ENCODE measurements around the gene TCL1B.

TCL1B gene

DNA sequence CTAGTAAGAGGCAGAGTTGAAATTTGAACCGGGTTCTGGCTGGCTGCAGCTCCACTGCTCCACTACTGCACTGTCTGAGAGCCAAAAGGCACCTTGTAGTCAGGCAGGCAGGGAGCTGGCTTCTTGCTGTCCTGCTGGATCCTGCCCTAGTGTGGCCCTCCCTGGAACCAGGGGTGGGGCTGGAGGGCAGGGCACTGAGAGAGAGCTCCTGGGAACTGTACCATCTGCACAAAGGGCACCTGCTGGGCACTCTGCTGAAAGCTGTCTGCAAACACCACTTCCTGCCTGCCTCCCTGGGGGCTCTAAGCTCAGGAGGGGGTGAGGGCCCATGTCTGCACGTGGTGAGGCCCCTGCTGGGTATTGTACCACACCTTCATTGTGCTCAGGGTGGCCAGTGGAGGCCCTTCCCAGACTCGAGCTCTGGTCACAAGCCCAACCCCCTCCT lies 19.0 kb upstream of the TCL1B start:
- DNase-seq (ENCODE audit: low read depth in 2 of 2) = no peak

- no peak for DNase-seq (ENCODE audit: low read depth in 2 of 2)
These were observed 17.9 kb upstream of the TCL1B start for GRCh38 chr14:95668235-95668772.

GRCh38 chr14:95674613-95675012 lies 11.6 kb upstream of the TCL1B start:
- DNase-seq (ENCODE audit: low read depth in 2 of 2) = no peak

GRCh38 chr14:95675486-95675885 lies 10.7 kb upstream of the TCL1B start:
- DNase-seq (ENCODE audit: low read depth in 2 of 2) = no peak

DNA sequence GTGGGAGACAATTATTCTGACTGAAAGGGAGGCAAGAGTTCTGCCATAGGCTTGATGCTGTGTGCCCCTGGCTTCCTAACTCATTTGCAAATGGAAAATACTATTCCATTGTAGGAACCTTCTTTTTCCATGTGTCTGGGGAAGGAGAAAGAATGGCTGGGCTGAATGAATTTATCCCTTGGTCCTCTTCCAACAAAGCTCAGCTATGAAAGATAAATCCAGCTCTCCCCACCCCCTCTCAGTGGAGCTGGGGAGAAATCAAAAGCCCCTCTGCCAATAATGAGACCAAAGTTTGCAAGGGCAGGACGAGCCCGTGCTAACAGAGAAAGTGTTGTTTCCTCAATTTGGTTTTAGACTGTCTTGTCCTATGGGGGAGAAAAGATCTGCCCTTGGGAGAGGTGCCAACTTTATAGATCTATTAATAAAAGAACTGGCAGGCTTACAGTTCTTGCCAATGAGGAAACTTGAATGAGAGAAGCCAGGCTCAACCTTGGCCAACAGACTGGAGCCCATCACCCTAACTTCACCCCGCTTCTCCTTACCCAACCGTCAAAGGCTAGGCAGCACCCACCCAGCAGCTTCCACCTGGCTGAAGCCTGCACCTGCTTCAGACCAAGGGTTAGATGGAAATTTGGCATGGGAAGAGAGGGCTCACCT lies 8.9 kb upstream of the TCL1B start:
- DNase-seq (ENCODE audit: low read depth in 2 of 2) = no peak

- DNase-seq (ENCODE audit: low read depth in 2 of 2) = no peak
These were observed 6.9 kb upstream of the TCL1B start for GRCh38 chr14:95679148-95679815.

- no peak for DNase-seq (ENCODE audit: low read depth in 2 of 2)
These were observed 6.1 kb upstream of the TCL1B start for GRCh38 chr14:95679998-95680735.

GRCh38 chr14:95681153-95681552 lies 5.1 kb upstream of the TCL1B start:
- DNase-seq (ENCODE audit: low read depth in 2 of 2) = no peak

DNA sequence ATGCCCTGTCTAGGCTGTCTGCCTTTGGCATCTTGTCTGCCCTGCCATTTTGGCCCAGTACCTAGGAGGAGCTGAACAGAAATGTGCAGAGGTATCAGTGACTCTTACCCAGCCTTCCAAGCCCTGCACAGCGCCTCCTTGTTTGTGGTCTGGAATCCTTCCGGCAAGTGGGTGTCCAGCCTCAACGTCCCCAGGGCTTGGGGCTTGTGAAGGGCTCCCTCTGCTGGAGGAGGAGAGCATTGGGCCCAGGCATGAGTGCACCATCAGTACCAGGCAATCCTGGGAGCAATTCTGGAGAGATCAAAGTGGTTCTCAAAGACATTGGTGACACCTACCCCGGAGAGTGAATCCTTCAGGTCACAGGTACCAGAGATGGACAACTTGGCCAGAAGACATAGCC lies 2.4 kb upstream of the TCL1B start:
- DNase-seq (ENCODE audit: low read depth in 2 of 2) = no peak

DNA sequence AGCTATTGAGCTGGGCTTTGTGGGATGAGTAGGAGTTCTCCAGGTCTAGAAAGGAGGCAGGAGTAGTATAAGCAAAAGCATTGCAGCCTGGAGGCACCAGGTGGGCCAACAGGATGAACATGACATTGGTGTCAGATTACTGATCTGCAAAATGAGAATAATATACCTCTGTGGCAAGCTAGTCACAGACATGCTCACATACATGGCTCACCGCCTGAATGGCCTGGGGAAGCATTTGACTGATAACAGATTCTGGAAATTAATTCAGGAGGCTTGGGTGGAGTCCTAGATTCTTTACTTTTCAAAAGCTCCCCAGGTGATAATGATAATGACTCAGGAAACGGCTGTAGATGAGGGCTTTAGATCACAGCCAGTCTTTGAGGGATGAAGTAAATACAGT lies 709 bp downstream of the TCL1B start:
- DNase-seq (ENCODE audit: low read depth in 2 of 2) = no peak

- no peak for DNase-seq (ENCODE audit: low read depth in 2 of 2)
These were observed 3.2 kb downstream of the TCL1B start for GRCh38 chr14:95689441-95689840.

GRCh38 chr14:95690815-95691214 lies 4.6 kb downstream of the TCL1B start:
- DNase-seq (ENCODE audit: low read depth in 2 of 2) = no peak

DNA sequence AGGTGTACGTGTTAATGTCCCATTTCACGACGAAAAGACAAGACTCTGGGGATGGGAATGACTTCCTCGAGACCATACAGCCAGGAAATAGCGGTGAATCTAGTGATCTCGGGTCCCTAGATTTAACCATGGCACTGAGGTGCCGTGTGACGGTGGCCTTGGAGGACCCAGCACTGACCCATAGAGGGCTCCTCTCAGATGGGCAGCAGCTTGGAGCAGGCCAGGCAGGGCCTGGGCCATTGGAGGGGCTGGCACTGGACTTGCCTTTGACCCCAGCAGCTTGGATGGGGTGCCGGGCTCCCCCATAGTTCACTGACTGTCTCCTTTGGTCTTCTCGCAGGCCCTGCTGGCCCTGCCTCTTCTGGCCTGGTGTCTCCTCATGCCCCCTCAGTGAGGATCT lies 5.4 kb downstream of the TCL1B start:
- no peak for DNase-seq (ENCODE audit: low read depth in 2 of 2)

- no peak for DNase-seq (ENCODE audit: low read depth in 2 of 2)
These were observed 5.9 kb downstream of the TCL1B start for GRCh38 chr14:95692109-95692508.

- no peak for DNase-seq (ENCODE audit: low read depth in 2 of 2)
These were observed 8.8 kb downstream of the TCL1B start for GRCh38 chr14:95695051-95695450.

GRCh38 chr14:95695913-95696312 lies 9.7 kb downstream of the TCL1B start:
- no peak for DNase-seq (ENCODE audit: low read depth in 2 of 2)

DNA sequence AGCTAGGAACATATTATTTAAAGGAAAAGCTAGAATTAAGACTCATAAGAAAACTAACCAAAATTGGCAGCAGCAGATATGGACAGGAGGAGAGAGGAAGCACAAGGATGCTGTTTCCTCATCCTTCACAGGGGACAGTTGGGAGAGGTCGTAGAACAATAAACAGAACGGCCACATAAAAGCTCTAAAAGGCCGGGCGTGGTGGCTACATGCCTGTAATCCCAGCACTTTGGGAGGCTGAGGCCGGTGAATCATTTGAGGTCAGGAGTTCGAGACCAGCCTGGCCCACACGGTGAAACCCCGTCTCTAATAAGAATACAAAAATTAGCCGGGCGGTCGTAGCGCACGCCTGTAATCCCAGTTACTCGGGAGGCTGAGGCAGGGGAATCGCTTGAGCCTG lies 10.5 kb downstream of the TCL1B start:
- DNase-seq (ENCODE audit: low read depth in 2 of 2) = no peak

- no peak for DNase-seq (ENCODE audit: low read depth in 2 of 2)
These were observed 11.5 kb downstream of the TCL1B start for GRCh38 chr14:95697764-95698163.

DNA sequence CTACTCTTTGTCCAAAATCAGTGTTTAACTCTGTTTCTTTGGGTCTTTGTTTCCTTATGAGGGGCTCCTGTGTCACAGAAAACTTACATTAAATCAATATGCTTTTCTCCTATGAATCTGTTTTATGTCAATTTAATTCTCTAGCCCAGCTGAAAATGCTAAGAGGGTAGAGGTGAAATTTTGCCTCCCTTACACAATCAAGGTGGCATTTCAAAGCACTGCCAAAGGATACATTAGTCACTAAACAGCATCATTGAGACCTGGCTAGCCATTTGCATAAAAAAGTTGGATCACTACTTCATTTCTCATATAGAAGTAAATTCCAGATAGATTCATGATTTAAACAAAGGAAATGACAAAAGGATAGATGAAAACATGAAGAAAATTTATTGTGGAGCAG lies 12.1 kb downstream of the TCL1B start:
- no peak for DNase-seq (ENCODE audit: low read depth in 2 of 2)

DNA sequence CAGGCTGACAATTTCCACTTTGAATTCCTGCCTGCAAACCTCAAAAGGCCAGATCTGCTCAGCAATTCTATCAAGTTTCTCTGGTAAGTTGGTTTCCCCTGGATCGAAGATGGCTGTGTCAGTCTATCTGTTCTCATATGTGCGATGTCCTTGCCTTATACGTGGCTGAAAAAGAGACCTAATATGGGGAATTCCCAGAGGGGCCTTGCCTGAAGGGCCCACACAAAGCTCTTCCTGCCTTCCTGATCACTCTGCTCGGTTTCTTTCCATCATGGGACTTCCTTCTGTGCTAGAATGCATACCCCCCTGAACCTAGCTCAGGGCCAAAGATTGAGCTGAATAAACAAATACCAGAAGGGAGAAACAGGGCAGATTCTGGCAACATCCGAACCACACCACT lies 13.2 kb downstream of the TCL1B start:
- no peak for DNase-seq (ENCODE audit: low read depth in 2 of 2)

- no peak for DNase-seq (ENCODE audit: low read depth in 2 of 2)
These were observed 14.2 kb downstream of the TCL1B start for GRCh38 chr14:95700221-95700976.

DNA sequence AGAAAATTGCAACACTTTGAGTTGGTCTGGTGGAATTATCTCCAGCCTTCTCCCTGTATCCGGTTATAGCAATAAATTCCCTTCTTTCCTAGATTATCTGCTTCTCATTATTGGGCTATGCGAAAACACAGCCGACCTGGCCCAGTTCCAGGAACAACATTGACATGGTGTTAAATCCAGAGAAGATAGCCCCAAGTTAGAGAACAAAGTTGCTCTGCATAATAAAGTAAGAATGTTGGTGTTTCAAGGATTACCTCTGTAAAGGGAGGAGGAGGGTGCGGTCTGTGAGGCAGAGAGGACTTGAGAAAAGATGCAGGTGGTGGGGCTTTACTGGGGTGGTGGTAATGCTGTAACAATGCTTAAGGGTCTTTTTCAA lies 15.6 kb downstream of the TCL1B start:
- DNase-seq (ENCODE audit: low read depth in 2 of 2) = peak; percentile 9 to 35
